GM18868 (cell line): ENCODE data around the gene VSTM2B.

Experiments
- ATAC-seq: cut with Tn5 transposase; IDR thresholded peaks from one replicate; pipeline ENCODE4 v1.9.1; 2021; ENCODE audit warnings: mild to moderate bottlenecking, moderate library complexity; ENCODE audit not compliant: unreplicated experiment

VSTM2B gene

GRCh38 chr19:29515233-29515619, 10.6 kb upstream of the VSTM2B start:
- ATAC-seq = no peak

DNA sequence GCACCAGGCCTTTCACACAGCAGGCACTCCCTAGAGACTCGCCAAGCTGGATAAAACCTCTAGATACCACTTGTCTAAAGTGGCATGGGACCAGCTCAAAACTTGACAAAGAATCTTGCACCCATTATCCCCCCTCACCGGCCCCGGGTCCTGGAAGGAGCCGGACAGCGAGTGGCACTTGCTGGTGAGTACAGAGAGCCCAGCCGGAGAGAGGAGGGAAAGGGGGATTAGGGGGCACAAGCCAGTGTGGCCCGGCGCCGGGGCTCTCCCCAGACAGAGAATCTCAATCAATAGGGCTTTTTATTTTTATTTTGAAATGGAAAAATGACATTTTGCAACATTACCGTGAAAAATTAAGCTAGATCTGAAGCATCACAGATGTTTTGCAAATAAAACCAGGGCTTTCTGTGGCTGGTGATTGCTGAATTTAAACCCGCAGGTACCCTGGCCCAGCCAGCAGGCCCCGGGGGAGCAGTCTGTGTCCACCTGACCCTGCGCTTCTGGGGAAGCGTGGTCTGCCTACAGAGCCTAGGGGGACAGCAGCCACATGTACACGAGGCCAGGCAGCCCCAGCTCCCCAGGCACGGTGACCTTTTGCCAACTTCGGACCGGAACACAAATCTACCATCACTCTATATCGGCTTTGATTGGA, 10.0 kb upstream of the VSTM2B start:
- ATAC-seq = no peak

GRCh38 chr19:29516358-29516725, 9.5 kb upstream of the VSTM2B start:
- no peak for ATAC-seq

DNA sequence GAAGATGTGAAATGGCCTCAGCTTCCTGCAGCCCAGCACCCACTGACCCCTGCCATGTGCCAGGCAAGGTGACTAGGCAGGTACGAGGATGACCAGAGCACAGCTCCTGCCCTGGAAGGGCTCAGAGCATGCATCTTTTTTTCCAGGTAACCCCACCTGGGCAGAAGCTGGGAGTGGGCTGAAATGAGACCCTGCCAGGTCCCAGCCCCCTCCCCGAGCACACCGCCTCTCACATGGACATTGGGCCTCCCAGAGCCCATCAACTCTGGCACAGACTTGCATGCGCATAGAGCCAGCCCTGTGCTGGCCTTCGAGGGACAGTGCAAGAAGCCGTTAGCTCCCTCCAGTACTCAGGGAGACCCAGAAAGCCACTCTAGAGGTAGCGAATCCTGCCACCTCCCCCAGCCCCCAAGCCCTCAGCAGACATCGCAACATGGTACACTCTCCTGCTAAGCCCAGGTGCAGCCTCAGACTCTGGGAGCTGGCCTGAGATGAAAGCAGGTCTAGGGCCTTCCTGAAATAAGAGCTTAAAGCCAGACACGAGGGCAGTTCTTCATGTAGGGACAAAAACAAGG, 8.9 kb upstream of the VSTM2B start:
- ATAC-seq = no peak

DNA sequence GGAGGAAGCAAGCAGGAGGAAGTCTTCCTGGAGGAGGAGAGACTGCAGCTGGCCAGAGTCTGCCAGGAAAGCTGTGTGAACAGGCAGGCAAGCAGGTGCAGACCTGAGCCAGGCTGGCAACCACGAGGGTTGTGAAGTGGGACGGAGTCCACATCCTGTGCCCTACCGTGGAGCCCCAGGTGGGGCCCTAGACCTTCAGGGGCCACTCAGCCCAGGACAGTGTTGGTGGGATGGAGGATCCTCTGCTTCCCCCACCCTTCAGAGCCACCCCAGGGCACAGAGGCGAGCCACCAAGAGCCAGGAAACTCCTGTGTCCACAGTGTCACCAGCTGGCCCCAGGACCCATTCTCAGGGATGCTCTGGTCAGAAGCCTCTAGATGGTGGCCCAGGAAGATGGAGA, 8.4 kb upstream of the VSTM2B start:
- ATAC-seq = no peak

GRCh38 chr19:29517946-29518345, 7.8 kb upstream of the VSTM2B start:
- ATAC-seq = no peak

GRCh38 chr19:29519146-29519545, 6.6 kb upstream of the VSTM2B start:
- no peak for ATAC-seq

DNA sequence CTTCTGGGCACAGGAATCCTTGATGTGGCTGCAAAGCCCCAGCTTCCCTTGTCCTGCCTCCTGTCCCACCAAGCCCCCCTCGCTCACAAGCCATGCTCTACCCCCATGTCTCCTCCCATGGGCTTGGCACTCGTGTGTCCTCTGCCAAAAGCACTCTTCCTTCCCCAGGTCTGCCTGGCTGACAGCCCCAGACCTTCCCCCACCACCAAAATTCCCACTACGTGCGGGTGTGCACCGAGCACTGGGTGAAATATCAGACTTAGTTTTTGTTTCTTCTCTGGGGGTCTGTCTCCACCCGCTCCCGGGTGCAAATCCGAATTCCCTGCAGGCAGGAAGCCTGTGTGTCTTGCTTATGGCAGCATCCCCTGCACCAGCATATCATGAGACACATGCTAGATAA, 5.9 kb upstream of the VSTM2B start:
- ATAC-seq = no peak

DNA sequence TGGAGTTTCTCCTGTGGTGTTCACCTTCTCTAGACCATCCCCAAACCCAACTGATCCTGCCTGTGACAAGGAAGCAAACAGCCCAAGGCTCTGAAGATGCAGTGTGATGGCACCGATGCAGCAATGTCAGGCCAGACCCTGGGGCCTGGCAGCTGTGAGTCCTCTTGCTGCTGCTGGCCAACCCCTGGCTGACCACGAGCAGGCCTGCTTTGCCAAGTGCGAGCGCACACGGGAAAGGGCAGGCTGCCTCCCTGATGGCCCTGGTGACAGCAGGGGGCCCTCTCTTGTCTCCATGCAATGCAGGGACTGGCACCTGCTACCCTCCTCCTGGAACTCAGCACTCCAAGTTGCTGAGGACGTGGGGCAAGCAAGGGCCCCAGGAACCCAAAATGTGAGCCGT, 5.4 kb upstream of the VSTM2B start:
- no peak for ATAC-seq

- no peak for ATAC-seq
These were observed 4.3 kb upstream of the VSTM2B start for GRCh38 chr19:29521291-29522075.

GRCh38 chr19:29523568-29523967, 2.2 kb upstream of the VSTM2B start:
- no peak for ATAC-seq

GRCh38 chr19:29524201-29524911, 1.4 kb upstream of the VSTM2B start:
- ATAC-seq = no peak

DNA sequence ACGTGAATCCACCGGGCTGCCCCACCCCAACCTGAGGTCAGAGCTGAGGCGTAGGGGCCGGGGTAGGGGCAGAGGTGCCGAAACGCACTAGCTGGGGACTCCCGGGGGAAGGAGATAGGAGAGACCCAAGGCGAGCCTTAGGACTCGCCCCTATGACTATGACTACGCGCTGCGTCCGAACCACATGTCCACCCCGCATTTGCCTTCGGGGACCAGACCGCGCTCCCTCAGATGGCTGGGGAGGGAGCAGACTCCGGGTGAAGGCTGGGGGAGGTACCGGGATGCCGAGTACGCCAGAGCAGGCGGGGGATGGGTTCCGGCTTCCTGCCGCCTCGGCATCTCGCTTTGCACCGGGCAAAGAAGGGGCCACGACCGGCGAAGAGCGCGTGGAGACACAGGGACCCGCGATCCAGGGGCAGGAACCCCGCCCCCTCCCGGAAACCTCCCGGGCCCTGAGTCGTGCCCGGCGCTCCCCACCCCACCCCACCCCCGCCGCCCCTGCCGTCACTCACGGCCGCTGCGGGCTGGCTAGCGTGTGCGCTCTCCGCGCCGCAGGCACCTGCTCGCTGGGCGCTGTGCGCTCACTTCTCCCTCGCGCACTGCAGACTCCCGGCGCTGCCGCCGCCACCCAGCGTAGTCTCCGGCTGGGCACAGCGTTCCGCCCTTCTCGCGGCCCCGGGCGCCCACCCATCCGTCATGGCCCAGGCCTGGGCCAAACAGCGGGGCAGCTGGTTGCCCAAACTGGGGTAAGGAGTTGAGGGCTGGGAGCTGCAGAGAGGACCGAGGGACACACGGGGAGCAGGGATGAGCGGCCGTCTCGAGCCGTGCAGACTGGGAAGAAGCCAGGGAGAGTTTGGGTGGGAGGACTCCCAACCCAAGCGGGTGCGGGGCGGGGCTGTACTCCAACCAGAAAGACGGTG, 622 bp upstream of the VSTM2B start:
- no peak for ATAC-seq

GRCh38 chr19:29526730-29527499, 1.1 kb downstream of the VSTM2B start:
- ATAC-seq = no peak

GRCh38 chr19:29527500-29528328, 1.9 kb downstream of the VSTM2B start:
- ATAC-seq = no peak

DNA sequence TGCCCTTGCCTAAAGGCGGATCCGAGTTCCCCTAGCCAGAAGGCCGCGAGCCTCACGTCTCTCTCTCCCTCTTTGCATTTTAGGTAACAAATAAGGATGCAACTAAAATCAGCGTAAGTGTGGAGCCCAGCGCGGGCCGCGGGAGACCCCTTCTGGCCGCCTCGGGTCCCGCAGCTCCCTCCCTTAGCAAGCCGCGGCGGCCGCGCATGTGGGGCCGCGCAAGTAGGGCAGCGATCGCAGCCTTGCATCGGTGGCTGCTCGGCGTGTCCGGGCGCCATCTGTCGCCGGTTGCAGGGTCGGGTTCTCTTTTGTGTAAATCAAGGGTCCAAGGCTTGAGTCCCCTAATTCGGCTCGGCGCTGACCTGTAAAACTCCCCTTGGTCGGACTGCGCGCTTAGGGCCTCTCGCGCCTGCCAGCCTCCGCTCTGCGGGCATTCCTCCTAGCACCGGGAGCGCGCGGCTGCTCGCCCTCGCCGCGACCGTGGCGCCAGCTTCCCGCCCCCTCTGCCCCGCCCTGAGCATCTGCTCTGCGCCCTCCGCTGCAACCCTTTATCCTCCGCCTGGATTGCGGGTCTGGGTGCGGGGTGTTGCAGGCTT, 2.7 kb downstream of the VSTM2B start:
- peak; percentile 90 for ATAC-seq

DNA sequence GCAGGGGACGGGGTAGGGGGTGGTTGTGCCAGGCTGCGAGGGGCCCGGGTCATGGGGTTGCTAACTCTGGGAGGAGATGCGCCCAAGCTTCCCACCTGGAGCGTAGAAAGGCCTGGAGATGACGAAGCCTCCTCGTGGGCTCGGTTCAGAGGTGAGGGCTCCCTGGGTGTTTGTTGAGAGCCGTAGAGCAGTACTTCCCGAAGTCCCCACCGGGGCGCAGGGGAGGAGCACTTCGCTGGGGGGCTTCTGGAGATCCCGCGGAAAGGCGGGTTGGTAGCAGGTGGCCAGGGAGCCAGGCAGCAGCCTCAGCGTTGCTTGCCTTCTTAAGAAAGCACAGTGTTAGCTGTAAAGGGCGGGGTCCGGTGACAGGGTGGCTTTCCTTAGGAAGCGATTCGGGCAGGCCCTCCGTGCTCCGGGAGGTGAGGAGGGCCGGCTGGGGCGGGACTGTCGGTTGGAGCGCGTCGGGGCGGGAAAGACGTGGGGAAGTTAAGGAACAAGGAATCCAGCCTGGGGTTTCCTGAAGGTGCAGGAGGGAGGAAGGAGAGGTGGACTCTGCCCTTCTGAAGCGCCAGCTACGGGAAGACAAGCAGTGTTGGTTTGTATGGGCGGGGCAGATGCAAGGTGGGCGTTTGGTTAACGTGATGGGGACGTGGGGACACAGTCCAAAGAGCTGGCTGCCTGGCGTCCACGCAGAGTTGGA, 3.3 kb downstream of the VSTM2B start:
- no peak for ATAC-seq
